GM19397 (cell line): ENCODE data around the gene NEDD4.
"Not testable (repeated sequence)": the region's sequence is repeated elsewhere in the genome, so short reads cannot be mapped to it uniquely, and the experiment has no call there.

Experiments used
- ATAC-seq: cut with Tn5 transposase; IDR thresholded peaks from one replicate; pipeline ENCODE4 v1.9.1; 2021; ENCODE audit warnings: mild to moderate bottlenecking, moderate library complexity; ENCODE audit not compliant: unreplicated experiment

Gene NEDD4

GRCh38 chr15:55959744-55960447 lies 33.5 kb downstream of the NEDD4 start:
- no peak for ATAC-seq

GRCh38 chr15:55958349-55958748 lies 35.1 kb downstream of the NEDD4 start:
- no peak for ATAC-seq

GRCh38 chr15:55954862-55955605 lies 38.4 kb downstream of the NEDD4 start:
- ATAC-seq: no peak

- not testable (repeated sequence) for ATAC-seq
Measured at GRCh38 chr15:55952501-55953274, 40.7 kb downstream of the NEDD4 start.

- ATAC-seq: not testable (repeated sequence)
Measured at GRCh38 chr15:55944606-55945005, 48.8 kb downstream of the NEDD4 start.

- ATAC-seq: no peak
Measured at GRCh38 chr15:55942332-55942731, 51.1 kb downstream of the NEDD4 start.

DNA sequence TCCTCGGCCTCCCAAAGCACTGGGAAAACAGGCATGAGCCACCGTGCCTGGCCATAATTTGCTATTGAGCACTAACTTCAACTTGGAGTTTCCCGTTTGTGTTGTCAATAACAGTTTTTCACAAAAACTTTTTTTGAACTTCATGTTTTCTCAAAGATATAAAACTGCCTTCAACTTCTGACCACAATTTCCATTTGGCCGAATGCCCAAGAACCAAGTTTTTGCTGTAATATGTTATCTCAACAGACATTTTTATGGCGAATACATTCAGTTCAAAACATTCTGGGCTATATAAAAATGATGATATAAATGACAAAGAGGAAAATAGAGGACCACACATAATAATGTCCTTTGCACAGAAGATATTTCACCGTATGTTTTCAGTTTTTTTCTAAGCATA lies 56.4 kb downstream of the NEDD4 start:
- no peak for ATAC-seq

DNA sequence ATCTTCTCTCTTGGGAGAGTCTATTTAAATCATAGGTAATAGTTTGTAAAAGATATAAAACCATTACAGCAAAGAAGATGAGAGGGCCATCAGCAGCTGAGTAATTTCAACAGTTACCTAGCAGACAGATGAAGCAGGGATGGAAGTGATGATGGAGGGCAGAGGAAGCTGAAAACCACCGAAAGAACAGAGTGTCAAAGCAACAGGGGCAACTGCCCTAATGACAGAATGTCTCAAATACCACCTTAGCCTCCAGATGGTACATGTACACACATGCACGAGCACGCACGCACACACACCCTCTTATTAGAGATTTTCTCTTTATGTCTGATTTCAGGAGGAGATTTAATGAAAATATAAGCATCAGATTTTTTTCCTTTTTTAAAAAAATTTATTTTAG lies 64.5 kb downstream of the NEDD4 start:
- ATAC-seq: no peak

DNA sequence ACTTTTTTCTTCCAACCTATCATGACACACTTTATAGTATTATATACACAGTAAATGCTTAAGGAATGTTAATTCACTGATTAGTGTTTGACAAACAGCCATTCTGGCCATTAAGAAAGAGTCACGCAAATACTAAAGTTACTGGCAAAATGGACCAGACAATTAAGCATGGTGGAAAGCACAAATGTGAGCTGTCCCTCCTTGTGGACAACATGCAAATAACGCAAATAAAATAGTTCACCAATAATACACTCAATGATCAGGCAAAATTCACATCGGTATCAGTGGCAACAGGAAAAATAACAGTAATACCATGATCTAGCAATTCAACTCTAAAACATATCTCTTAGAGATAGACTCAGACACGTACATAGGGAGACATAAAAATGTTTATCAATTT lies 71.7 kb downstream of the NEDD4 start:
- ATAC-seq: no peak

DNA sequence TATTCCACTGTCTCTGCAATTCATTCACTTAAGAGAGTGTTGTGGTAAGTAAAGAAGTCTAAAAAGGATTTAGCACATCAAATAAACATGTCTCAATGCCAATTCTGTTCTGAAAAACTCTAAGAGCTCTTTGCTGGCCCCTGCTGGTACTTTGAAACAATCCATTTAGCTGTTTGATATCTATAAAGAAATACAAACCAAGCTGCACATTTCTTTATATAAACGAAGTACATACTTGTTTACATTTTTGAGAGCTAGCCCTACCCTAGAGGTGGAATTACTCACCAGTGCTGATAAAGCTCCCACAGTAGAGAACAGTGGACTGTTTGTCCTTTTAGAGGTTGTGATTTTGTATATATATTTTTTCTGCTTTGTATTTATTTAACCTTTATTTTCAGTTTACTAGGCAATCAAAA lies 75.5 kb downstream of the NEDD4 start:
- no peak for ATAC-seq

DNA sequence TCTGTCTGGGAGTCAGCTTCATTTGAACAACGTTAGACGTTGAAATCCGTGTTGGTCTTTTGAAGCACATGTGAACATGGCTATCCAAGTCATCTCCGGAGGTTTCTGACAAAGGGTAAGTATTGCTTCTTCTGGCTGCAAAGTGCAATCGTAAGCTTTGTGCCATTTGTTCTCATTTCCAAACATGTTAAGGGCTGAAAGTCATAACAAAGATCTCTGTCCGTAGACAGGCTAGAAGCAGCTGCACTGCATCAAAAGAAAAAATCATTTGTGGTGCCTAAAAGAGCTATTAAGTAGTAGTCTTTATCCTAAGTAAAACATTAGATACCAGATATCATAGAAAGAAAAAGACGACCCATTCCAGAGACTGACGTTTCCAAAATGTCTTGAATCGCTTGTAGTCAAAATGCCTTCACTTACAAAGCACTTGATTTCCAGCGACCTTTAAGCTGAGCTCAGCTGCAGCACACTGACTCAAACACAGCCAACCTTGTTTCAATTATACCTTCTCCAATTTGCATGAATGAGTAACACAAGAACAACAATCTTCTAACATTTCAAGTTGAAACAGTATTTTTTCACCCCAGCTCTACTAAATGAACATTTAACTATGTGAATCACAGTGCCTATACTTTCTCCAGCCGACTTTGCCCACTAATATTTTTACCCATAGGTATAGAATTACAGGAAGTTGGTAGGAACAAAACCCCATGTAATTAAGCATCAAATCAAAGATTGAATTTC lies 76.6 kb downstream of the NEDD4 start:
- no peak for ATAC-seq

GRCh38 chr15:55915876-55916567 lies 77.4 kb downstream of the NEDD4 start:
- ATAC-seq: no peak

GRCh38 chr15:55915221-55915620 lies 78.2 kb downstream of the NEDD4 start:
- ATAC-seq: no peak

GRCh38 chr15:55914446-55914845 lies 79.0 kb downstream of the NEDD4 start:
- ATAC-seq: no peak

- ATAC-seq: no peak
Measured at GRCh38 chr15:55912982-55913381, 80.4 kb downstream of the NEDD4 start.

- no peak for ATAC-seq
Measured at GRCh38 chr15:55909036-55909811, 84.2 kb downstream of the NEDD4 start.

DNA sequence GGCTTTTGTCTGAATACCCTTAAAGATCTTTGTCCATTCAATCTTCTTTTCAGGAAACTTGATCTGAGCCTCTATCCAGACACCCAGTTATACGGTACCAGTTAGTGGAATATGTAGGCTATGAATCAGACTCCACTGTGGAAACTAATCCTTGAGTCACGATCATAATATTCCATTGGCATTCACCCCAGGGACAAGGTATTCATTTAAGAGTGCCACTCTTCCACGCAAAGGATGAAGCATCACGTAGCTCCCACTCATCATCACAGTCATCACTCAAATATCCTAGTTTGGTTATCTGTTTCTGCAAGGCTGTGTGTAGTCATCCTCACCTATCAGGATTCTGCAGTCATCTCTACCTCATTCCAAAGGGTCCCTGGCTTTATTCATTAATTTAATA lies 85.6 kb downstream of the NEDD4 start:
- no peak for ATAC-seq

- no peak for ATAC-seq
Measured at GRCh38 chr15:55902981-55903380, 90.4 kb downstream of the NEDD4 start.

DNA sequence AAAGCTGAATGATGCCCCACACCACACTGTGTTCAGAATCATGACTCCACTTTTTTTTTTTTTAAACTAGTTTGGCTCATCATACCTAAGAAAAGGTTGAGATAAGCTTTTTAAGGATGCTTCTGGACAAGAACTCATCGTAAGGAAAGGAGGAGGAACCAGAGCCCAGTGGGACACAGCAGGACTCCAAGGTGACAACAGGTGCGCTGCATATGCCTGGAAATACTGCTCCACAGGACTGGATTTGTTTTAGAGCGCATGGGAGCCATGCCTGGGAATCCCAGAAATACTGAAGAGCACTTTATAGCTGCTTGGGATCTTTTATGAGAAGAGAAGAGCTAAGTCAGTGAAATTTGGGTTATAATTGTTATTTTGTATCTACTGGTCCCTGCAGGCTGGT lies 93.4 kb downstream of the NEDD4 start:
- no peak for ATAC-seq

GRCh38 chr15:55899537-55899936 lies 93.9 kb downstream of the NEDD4 start:
- no peak for ATAC-seq
